Measurements from ENCODE around the gene TMC4.
"Not testable (repeated sequence)": the region's sequence is repeated elsewhere in the genome, so short reads cannot be mapped to it uniquely, and the experiment has no call there.

The TMC4 gene

GRCh38 chr19:54201980-54202379 is 29.0 kb upstream of the TMC4 start:
- DNase-seq = no peak

GRCh38 chr19:54201172-54201701 is 28.3 kb upstream of the TMC4 start:
- no peak for DNase-seq

- DNase-seq = no peak
These were observed 26.4 kb upstream of the TMC4 start for GRCh38 chr19:54199401-54199800.

- DNase-seq = no peak
These were observed 24.2 kb upstream of the TMC4 start for GRCh38 chr19:54197121-54197520.

GRCh38 chr19:54196536-54196935 is 23.6 kb upstream of the TMC4 start:
- DNase-seq = no peak

GRCh38 chr19:54194463-54194862 is 21.5 kb upstream of the TMC4 start:
- DNase-seq = not testable (repeated sequence)

GRCh38 chr19:54193011-54193410 is 20.1 kb upstream of the TMC4 start:
- DNase-seq = no peak

GRCh38 chr19:54191811-54192453 is 19.0 kb upstream of the TMC4 start:
- DNase-seq = no peak

GRCh38 chr19:54191011-54191810 is 18.3 kb upstream of the TMC4 start, which contains the start of gene TSEN34:
TSS of gene TSEN34 (plus strand) at chr19:54191308. CDS start at chr19:54191365, 57 bp downstream.
- peak; percentile 81 for DNase-seq

- peak; percentile 98 for DNase-seq
These were observed 17.6 kb upstream of the TMC4 start for GRCh38 chr19:54190503-54191010.

GRCh38 chr19:54189735-54190502 is 17.0 kb upstream of the TMC4 start:
- DNase-seq = peak; percentile 99

GRCh38 chr19:54189145-54189734 is 16.3 kb upstream of the TMC4 start, which contains the start of gene MBOAT7:
TSS of gene MBOAT7 (minus strand) at chr19:54189580. CDS start at chr19:54188508, 1,072 bp downstream.
- DNase-seq = no peak

- no peak for DNase-seq
These were observed 15.4 kb upstream of the TMC4 start for GRCh38 chr19:54188215-54188871.

- no peak for DNase-seq
These were observed 14.0 kb upstream of the TMC4 start for GRCh38 chr19:54186934-54187381.

GRCh38 chr19:54186351-54186750 is 13.4 kb upstream of the TMC4 start:
- DNase-seq = no peak

GRCh38 chr19:54183431-54183830 is 10.5 kb upstream of the TMC4 start:
- DNase-seq = no peak

GRCh38 chr19:54181894-54182293 is 8.9 kb upstream of the TMC4 start:
- DNase-seq = not testable (repeated sequence)

- no peak for DNase-seq
These were observed 7.7 kb upstream of the TMC4 start for GRCh38 chr19:54180691-54181091.

GRCh38 chr19:54179921-54180461 is 7.0 kb upstream of the TMC4 start:
- no peak for DNase-seq

- DNase-seq = no peak
These were observed 6.4 kb upstream of the TMC4 start for GRCh38 chr19:54179262-54179852.

Measured in NCI-H345 (cell line).